ENCODE measurements around the gene CCDC57. TPM values are rescaled to one million over a fixed set of nuclear protein-coding genes. Genes with fewer than 3 reads are reported as not detected.
"Not testable (repeated sequence)": the region's sequence is repeated elsewhere in the genome, so short reads cannot be mapped to it uniquely, and the experiment has no call there.

Gene CCDC57
- polyA plus RNA-seq, 1 donor: 31.7 TPM

GRCh38 chr17:82178499-82179261 is 34.0 kb downstream of the CCDC57 start:
- no peak for DNase-seq (ENCODE audit: low read depth)

GRCh38 chr17:82177761-82178498 is 34.7 kb downstream of the CCDC57 start:
- DNase-seq (ENCODE audit: low read depth): no peak

GRCh38 chr17:82177276-82177675 is 35.4 kb downstream of the CCDC57 start:
- no peak for DNase-seq (ENCODE audit: low read depth)

- DNase-seq (ENCODE audit: low read depth): no peak
Observed at GRCh38 chr17:82175951-82176350, 36.7 kb downstream of the CCDC57 start.

- no peak for DNase-seq (ENCODE audit: low read depth)
Observed at GRCh38 chr17:82175201-82175600, 37.4 kb downstream of the CCDC57 start.

- DNase-seq (ENCODE audit: low read depth): not testable (repeated sequence)
Observed at GRCh38 chr17:82174042-82174857, 38.4 kb downstream of the CCDC57 start.

- DNase-seq (ENCODE audit: low read depth): no peak
Observed at GRCh38 chr17:82173351-82174041, 39.1 kb downstream of the CCDC57 start.

- DNase-seq (ENCODE audit: low read depth): no peak
Observed at GRCh38 chr17:82172486-82173160, 40.0 kb downstream of the CCDC57 start.

- DNase-seq (ENCODE audit: low read depth): no peak
Observed at GRCh38 chr17:82171750-82172375, 40.8 kb downstream of the CCDC57 start.

- DNase-seq (ENCODE audit: low read depth): no peak
Observed at GRCh38 chr17:82170412-82170961, 42.2 kb downstream of the CCDC57 start.

- DNase-seq (ENCODE audit: low read depth): no peak
Observed at GRCh38 chr17:82168568-82168967, 44.1 kb downstream of the CCDC57 start.

- no peak for DNase-seq (ENCODE audit: low read depth)
Observed at GRCh38 chr17:82167028-82167427, 45.6 kb downstream of the CCDC57 start.

GRCh38 chr17:82164853-82165252 is 47.8 kb downstream of the CCDC57 start:
- DNase-seq (ENCODE audit: low read depth): no peak

- DNase-seq (ENCODE audit: low read depth): no peak
Observed at GRCh38 chr17:82161216-82161615, 51.4 kb downstream of the CCDC57 start.

GRCh38 chr17:82160075-82160474 is 52.6 kb downstream of the CCDC57 start:
- no peak for DNase-seq (ENCODE audit: low read depth)

GRCh38 chr17:82158825-82159224 is 53.8 kb downstream of the CCDC57 start:
- DNase-seq (ENCODE audit: low read depth): no peak

- DNase-seq (ENCODE audit: low read depth): no peak
Observed at GRCh38 chr17:82157046-82158035, 55.3 kb downstream of the CCDC57 start.

- no peak for DNase-seq (ENCODE audit: low read depth)
Observed at GRCh38 chr17:82156284-82156925, 56.2 kb downstream of the CCDC57 start.

- no peak for DNase-seq (ENCODE audit: low read depth)
Observed at GRCh38 chr17:82155606-82156005, 57.0 kb downstream of the CCDC57 start.

All from forelimb muscle (tissue), 1 donor.